HG03103 (cell line): ENCODE results near the gene OR2T8.

Source experiments
- ATAC-seq: cut with Tn5 transposase; IDR thresholded peaks from one replicate; pipeline ENCODE4 v1.9.1; 2021; ENCODE audit warnings: low read depth; ENCODE audit not compliant: unreplicated experiment

Gene OR2T8, protein sequence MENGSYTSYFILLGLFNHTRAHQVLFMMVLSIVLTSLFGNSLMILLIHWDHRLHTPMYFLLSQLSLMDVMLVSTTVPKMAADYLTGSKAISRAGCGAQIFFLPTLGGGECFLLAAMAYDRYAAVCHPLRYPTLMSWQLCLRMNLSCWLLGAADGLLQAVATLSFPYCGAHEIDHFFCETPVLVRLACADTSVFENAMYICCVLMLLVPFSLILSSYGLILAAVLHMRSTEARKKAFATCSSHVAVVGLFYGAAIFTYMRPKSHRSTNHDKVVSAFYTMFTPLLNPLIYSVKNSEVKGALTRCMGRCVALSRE

DNA sequence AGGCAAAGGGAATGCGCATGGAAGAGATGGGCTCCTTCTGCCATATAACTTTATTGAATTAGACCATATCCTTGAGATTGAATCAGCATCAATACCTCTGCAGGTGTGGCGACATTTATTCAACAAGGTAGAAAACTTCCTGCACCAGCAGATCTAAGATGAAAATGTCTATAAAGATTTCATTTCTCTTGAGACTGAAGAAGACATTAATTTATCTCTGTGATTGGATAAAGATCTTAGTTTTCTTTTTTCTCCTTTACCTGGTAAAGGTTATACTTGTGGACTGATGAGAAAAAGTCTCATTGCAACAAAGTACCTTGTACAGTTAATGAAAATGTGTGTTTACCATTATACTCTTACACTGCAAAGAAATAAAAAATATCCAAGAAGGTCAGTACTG, at the start of gene OR2T8:
Gene OR2T8, plus strand, starts transcription at position 301 of the 400 bp plus-strand sequence. CDS start 766 bp downstream, outside the sequence.
- no peak for ATAC-seq

GRCh38 chr1:247883346-247883745, 36.7 kb upstream of the OR2T8 start:
- no peak for ATAC-seq

DNA sequence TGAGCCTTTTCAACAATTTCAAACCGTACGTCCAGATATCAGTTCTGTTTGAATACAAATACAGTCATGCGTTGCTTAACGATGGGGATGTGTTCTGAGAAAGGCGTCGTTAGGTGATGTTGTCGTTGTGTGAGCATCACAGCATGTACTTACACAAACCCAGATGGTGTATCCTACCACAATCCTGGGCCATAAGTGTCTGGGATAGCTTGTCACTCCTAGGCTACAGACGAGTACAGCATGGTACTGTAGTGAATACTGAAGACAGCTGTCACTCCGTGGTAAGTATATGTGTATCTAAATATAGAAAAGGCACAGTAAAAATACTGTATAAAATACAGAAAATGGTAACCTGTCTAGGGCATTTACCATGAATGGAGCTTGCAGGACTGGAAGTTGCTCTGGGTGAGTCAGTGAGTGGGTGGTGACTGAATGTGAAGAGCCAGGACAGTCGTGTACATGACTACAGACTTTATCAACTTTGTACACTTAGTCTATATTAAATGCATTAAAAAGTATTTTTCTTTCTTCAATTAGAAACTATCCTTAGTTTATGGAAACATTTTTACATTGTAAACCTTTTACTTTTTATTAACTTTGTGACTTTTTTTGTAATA, 35.1 kb upstream of the OR2T8 start:
- ATAC-seq: no peak

DNA sequence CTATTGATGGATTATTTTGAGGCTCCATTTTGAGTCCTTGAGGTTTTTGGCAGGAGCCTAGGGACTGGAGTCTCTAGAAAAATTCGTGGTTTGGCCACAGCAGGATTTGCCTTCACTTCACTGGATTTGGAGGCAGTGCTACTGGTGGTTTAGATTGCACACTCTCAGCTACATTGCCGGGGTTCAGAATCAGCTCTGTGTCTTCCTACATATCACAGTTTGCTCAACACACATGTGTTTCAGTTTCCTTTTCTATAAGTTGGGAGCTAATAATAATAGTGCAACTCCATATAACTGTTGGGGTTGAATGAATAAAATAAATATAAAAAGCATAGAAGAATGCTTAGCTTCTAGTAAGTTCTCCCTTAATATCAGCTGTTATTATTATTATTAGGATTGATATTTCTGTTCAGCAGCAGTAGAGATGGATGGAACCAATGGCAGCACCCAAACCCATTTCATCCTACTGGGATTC, 24.9 kb upstream of the OR2T8 start, which contains the start of gene OR2W3:
Gene OR2W3, plus strand, starts transcription at position 425 of the 475 bp plus-strand sequence. Its CDS starts 0 bp downstream, at position 425.
- no peak for ATAC-seq

- no peak for ATAC-seq
These were observed 24.1 kb upstream of the OR2T8 start for GRCh38 chr1:247895976-247896375.

DNA sequence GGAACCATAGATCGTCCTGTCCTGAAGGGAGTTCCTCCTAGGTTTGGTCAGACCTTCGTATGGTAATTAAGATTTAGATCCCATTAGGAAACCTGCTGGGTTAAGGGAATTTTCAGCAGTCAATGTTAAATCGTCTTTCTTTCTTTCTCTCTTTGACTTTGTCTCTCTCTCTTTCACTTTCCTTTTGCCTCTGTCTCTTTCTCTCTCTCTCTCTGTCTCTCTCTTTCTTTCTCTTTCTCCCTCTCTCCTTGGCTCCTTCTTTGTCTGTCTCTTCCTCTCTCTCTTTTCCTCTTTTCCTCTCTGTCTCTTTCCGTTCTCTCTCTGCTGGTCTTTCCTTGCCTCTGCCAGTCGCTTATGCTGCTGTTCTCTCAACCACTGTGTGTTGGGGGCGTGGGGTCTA, 15.9 kb upstream of the OR2T8 start:
- ATAC-seq: no peak

DNA sequence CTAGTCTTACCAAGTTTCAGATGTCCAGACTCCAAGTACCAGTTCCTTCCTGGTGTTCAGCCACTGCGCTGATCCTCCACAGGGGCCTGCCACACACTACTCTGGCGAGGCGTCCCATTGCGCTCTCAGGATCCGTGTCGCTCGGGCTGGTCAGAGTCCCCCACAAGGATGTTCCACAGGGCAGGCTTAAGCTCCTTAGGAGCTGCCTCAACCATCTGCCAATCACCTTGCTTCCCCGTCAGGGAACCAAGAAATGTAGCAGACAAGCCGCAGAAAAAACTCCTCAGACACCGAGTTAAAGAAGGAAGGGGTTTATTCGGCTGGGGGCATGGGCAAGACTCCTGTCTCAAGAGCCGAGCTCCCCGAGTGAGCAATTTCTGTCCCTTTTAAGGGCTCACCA, 14.9 kb upstream of the OR2T8 start:
- no peak for ATAC-seq

DNA sequence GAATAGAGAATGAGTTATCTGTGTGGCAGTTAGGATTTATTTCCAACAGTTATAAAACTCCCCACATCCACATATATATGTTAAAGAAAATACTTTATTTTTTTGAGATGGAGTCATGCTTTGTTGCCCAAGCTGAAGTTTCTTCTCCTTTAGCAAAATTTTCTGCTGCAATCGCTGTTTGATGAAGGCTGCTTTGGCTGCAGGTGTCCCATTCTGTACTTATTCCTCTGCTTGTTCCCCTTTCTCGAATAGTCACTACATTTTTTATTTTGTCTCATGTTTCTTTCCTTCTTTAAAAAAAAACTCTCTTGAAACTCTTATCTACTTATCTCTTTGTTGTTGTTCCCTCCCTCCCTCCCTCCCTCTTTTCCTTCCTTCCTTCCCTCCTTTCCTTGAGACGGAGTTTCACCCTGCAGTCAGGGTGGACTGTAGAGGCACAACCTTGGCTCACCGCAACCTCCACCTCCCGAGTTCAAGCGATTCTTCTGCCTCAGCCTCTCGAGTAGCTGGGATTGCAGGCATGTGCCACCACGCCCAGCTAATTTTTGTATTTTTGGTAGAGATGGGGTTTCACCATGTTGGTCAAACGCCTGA, 14.0 kb upstream of the OR2T8 start:
- ATAC-seq: no peak

- no peak for ATAC-seq
These were observed 13.5 kb upstream of the OR2T8 start for GRCh38 chr1:247906504-247907047.

DNA sequence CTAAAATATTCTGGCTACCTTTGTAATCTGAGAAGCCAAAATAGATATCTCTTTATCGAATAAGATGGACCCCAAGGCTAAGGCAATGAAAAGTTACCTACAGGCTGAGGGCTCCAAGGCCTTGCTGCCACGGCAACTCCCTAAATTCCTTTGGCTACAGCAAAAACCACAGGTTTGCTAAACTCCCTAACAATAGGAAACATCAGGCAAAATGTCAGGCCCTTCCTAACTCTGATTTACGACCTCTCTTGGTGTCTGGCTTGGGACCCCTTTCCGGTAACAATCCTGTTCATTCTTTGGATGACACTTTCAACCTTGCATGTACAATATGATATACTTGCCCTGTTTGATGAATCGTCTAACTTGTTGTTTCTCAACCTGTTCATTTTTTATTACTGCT, 11.3 kb upstream of the OR2T8 start:
- ATAC-seq: no peak

GRCh38 chr1:247913786-247914185, 6.3 kb upstream of the OR2T8 start:
- no peak for ATAC-seq

- no peak for ATAC-seq
These were observed 5.0 kb upstream of the OR2T8 start for GRCh38 chr1:247914941-247915662.

DNA sequence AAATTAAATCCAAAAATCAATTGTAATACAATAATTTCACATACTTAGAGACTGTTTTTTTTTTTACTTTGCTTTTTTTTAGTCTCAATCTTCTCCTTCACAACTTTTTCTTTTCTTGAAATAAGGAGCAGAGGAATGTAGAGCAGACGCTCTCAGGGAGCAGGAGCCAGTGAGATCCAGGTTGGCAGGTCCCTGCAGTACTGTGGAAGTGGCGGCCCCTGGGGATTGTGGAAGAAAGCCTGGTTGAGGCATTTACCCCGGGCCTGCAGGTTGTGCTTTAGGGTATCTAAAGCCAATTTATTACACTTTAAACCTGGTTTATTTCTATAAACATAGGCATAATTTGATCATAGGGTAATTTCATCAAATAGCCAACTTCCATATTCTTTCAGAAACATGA, 3.9 kb downstream of the OR2T8 start:
- no peak for ATAC-seq

DNA sequence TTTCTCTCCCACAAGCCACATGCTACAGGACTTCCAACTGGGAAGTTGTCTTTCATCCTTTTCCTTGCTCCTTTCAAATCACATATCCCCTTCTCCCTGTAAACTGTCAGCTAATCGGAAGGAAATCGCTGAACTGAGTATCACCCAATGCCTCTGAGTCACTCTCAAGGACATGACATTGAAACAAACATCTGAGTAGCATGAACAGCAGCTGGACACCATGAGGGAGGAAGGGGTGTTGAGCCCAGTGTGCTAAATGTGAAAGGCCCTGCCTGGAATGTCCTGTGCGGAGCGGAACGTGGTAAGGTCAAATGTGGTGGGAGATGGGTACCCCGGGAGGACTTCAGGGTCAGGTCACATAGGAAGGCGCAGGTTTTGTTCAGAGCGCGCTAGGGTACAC, 4.8 kb downstream of the OR2T8 start, which contains the start of gene OR2AJ1:
Gene OR2AJ1, plus strand, starts transcription at position 22 of the 400 bp plus-strand sequence. CDS start 8,880 bp downstream, outside the sequence.
- ATAC-seq: no peak

DNA sequence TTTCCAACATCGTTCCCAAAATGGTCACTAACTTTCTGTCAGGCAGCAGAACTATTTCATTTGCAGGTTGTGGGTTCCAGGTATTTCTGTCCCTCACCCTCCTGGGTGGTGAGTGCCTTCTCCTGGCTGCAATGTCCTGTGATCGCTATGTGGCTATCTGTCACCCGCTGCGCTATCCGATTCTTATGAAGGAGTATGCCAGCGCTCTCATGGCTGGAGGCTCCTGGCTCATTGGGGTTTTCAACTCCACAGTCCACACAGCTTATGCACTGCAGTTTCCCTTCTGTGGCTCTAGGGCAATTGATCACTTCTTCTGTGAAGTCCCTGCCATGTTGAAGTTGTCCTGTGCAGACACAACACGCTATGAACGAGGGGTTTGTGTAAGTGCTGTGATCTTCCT, 13.9 kb downstream of the OR2T8 start:
- ATAC-seq: no peak

DNA sequence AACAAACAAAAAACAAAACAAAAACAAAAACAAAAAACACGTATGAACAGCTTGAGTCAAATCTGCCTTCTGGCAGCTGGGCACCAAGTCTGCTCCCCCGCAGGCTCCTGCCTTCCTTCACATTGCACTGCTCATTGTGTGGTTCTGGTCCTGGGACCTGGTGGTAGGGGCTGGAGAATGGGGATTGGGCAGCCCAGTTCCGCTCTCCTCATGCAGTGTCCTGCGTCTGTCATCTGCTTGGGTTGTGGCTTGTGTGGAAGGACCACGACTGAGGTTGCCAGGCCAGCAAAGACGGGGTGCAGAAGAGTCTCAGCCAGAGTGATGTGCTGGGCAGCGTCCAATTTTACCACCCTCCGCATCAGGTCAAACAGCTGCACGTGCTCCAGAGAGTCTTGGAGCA, 15.7 kb downstream of the OR2T8 start:
- ATAC-seq: no peak

DNA sequence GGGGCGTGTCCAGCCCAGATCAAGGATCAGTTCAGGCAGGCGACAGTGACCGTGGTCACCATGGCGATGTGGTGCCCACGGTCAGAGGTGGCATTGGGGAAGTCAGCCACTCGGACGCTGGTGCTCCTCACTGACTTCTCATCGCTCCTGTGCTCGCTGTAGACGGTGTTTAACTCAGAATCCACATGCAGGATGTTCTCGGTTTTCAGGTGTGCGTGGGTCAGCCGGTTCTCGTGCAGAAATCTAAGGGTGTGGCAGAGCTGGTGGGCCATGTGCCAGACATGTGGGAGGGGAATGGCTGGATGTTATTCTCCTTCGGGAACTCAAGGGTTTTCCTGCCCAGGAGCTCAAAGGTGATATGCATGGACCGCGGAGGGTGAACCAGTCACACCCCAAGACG, 16.4 kb downstream of the OR2T8 start:
- no peak for ATAC-seq

GRCh38 chr1:247936965-247937734, 17.1 kb downstream of the OR2T8 start:
- peak; percentile 100 for ATAC-seq

GRCh38 chr1:247942624-247943023, 22.6 kb downstream of the OR2T8 start:
- ATAC-seq: no peak

GRCh38 chr1:247948558-247948957, 28.5 kb downstream of the OR2T8 start, which contains the start of gene OR2L8:
Gene OR2L8, plus strand, starts transcription at chr1:247948858. Its CDS starts 0 bp downstream, at chr1:247948858.
- ATAC-seq: no peak
